GM19324 (cell line): Measurements from ENCODE around the gene ITGA3.

Experiments used
- ATAC-seq: cut with Tn5 transposase; IDR thresholded peaks from one replicate; pipeline ENCODE4 v1.9.1; 2021; ENCODE audit warnings: mild to moderate bottlenecking, moderate library complexity; ENCODE audit not compliant: unreplicated experiment, low FRiP score

ITGA3 gene

DNA sequence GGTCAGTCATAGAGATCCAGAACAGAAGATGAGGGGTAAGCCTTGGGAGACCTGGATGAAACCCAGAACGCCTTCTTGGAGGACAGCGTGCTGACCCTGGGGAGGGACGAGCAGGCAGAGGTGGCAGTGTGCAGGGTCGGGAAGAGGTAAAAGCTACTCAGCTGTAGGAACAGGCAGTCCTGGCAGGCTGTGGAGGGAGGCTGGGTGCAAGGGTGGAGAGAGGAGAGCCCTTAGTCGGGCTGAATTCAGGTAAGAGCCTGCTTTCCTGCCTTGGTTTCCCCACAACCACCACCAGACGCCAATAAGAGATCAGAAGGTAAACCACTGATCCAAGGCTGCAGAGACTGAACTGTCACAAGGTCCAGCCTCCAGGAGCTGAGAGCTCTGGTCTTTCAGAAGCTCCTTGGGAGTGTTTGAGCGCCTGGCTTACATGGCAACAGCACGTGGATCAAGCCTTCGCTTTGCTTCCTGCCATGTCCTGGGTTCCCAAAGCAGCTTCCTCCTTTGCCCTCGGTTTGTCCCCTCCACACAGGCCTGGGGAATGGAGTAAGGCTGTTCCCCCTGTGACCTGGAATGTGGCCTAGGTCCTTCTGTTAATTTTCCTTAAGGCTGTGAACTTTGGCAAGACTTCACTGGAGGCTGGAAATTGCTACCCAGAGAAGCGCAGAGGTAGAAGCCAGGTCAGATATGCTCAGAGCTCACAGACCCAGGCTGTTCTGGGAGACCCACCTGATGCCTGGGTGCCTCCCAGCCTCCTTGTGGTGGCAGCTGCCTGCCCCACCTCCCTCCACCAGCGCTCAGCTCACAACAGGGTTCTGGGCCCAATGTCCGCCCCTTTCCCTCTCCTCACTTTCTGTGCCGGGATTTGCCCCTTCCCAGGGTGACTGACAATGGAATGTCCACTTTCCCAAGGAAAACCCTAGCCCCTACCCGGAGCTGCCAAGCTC, 35.3 kb downstream of the ITGA3 start:
- no peak for ATAC-seq

DNA sequence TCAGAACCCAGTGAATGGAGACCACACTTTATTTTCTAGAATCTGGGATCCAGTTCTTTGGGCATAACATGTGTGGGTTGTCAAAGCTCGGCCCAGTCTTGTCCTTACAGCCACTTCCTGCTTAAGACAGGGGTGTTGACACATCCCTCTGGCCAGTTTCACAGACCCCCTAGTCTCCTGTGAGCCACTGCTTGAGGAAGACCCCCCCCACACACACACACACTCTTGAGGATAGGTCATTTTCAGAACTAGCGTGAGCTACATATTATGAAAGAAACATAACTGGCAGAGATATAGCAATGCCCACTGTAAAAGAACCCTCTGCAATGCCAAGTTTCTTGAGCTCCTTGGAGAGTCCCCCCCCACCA, 36.0 kb downstream of the ITGA3 start:
- no peak for ATAC-seq

DNA sequence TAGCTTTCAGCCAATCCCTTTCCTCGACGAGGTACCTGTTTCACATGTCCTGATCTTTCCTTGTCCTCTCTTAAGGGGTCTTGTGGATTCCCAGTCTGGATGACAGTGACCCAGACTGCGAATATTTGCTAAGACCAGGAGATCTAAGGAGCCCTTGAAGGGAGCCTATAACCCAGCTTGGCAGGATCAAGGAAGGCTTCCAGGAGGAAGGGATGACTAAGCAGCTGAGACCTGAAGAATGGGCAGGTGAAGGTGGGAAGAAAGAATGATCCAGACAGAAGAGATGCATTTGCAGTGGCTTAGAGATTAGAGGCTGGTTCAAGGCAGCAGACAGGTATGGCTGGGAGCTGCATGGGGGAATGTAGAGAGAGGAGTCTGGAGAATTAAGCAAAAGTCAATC, 37.3 kb downstream of the ITGA3 start:
- ATAC-seq = no peak

DNA sequence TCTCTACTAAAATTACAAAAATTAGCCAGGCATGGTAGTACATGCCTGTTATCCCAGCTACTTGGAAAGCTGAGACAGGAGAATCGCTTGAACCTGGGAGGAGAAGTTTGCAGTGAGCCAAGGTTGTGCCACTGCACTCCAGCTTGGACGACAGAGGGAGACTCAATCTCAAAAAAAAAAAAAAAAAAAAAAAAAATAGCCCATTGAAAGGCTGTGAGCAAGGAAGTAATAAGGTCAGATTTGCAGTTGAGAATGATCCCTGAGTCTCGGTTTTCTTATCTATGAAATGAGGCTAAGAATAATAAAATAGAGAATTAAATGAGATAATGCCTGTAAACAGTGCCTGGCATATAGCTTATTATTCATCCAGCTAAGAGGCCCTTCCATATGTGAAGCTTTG, 37.9 kb downstream of the ITGA3 start:
- no peak for ATAC-seq

DNA sequence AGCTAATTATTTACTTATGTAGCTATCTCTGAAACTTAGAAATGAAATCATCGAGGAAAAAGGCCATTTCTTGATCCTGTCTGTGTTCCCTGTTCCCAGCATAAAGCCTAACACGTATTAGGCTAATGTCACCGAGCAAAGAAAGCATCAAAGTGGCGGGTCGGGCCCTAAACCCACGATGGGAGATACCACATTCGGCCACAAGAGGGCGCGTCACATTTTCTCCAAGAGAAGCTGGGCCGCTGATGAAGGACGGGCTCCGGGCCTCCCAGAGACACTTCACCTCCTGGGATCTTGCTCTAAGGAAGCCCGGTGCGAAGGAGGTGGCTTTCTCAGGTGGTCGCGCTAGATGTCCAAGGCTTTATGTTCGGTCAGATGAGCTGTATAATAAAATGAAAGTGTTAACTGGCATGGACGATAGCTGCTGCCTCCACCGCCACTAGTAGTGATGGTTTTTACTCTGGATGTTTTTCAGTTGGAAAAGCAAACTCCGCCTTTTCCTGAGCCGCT, 38.4 kb downstream of the ITGA3 start:
- peak; percentile 26 for ATAC-seq

DNA sequence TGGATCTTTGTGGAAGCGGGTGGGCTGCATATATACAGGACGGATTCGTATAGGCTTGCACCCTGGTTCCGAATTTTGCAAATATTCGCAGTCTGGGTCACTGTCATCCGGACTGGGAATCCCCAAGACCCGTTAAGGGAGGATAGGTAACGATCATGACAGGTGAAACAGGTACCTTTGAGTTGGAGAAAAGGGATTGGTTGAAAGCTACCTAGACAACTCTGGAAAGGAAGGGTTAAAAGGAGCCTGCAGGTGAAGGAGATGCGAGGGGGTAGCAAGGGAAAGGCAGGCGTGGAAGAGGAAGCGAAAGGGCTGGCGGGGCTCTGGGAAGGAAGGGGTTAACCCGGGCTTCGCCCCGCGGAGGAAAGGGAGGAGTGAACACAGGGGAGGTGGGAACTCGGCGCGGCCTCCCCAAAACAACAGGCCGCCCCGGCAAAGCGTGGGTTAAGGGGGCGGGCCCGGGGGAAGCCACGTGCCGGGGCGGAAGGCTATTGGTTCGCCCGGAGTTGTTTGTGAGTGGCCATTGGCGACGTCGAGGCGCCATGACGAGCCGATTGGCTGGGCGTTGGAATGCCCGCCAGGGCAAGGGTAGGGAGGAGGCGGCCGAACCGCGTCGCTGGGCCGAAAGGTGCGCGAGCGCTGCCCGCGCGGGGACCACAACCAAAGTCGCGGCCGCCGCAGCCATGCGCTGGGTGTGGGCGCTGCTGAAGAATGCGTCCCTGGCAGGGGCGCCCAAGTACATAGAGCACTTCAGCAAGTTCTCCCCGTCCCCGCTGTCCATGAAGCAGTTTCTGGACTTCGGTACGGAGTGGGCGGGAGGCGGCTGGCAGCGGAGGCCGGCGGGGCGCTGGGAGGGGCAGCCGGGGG, 39.1 kb downstream of the ITGA3 start, which contains the start of gene PDK2:
Gene PDK2 (plus strand): TSS at position 599 of the 867 bp plus-strand sequence. CDS start 85 bp downstream, at position 684.
- ATAC-seq = peak; percentile 96

DNA sequence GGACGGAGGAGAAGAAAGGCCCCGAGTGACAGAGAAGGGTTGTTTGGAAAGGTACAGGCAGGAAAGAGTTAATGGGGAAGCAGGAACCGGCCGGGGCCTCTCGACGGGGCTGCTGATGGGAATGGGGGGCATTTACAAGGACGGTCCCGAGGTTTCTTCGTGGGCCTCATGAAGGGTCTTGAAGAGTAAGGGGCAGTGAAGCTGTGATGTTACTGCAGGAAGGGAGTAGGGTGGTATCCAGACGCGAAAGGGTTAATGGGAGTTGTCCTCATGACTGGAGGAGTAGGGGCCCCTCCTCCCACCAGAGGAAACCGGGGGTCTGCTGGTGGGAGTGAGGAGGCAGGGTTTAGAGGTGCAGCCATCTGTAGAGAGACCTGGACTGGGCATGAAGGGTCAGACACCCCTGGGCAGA, 39.7 kb downstream of the ITGA3 start:
- ATAC-seq = no peak

DNA sequence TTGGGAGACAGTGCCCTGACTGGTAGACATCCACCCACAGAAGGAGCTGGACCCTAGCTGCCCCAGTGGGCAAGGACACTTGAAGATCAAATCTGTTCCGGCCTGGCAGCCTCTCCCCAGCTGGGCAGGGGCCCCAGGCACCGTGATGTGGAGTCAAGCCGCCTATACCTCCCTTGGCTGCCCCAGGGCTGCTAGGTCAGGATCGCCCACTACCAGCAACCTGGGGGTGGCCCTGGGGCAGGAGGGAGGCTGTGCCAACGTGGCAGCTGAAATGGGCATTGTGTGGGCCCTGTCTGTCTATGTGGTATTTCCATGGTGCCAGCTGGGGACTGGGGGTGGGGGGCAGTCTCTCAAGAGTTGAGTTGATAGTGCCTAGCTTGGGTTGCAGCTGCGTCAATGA, 40.2 kb downstream of the ITGA3 start:
- ATAC-seq = no peak

DNA sequence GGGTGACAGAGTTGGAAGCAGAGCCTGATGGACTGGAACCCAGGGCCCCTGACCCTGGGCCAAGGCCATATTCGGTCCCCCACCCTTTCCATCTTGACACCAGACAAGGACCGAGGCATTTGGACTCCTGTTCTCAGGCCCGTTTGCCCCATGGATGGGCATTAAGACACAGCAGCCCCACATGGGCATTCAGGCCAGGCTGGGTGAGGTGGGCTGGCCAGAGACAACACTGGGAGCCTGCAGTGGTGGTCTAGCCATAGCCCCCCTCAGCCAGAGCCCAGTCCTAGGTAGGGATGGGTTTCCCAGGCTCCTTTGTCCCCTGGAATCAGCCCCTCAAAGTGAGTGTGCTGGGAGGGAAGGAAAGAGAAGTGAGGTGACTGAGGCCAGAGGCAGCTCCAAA, 40.8 kb downstream of the ITGA3 start:
- ATAC-seq = no peak

DNA sequence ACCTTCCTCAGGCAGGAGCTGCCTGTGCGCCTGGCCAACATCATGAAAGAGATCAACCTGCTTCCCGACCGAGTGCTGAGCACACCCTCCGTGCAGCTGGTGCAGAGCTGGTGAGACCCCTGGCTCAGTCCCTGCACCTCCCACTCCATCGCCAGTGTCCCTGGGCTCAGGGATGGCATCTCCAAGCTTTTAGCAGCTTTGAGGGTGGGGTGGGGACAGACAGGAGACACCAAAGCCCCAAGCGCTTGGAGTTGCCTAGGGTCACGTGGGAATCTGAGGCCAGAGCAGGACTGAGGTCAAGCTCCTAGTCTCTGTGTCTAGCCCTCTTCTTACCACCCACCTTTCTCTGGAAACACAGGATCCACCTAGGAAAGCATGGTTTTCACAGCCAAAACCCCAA, 41.5 kb downstream of the ITGA3 start:
- no peak for ATAC-seq

DNA sequence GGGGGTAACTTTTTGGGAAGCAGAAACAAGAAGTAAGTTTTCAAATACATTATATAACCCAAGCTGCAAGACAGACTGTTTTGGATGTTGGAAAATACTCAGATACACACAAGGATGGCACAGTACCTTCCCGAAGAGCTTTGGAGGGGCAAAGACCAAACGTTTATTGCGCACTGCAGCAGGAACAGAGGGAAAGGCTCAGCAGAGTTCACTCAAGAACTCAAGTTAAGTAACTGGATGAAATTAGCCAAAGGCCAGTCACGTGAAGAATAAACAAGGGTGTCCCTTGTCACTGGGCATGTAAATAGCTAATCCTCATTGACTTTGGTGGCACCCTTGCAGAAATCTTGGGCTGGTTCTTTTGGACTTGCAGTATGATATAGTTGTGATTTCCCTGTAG, 42.0 kb downstream of the ITGA3 start:
- no peak for ATAC-seq

DNA sequence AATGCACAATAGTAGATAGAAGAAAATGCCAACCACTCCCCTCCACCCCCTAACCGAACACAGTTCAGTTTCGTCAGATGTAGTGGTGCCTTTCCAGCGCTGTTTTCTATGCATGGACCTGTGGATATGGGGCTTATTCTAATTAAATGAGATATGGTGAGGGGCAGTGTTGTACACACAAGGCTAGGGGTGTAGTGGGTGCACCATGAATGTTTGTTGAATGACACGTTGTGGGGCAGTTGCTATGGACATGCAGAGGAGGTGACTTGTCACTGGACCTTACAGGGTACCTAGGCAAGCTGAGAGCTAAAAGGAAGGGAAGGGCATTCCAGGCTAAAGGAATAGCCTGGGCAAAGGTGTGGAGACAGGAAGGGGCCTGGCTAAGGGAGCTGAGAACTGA, 42.7 kb downstream of the ITGA3 start:
- no peak for ATAC-seq

DNA sequence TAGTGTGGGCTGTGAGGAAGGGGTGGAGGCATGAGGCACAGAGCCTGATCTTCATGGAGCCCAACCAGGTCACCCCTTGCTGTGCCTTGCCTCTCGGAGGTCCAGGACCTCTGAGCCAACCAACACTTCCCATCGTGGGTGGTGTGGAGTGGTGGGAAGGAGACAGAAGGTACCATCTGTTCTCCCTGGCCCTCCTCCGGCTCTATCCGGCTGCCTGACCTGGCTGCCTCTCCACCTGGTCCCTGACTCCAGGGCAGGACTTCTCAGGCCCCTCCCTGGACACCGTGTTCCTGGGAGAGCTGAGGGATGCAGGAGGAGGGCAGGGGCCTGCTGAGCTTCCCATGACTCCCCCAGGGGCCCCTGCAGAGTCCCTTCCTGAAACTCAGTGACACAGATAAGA, 43.1 kb downstream of the ITGA3 start:
- ATAC-seq = no peak

DNA sequence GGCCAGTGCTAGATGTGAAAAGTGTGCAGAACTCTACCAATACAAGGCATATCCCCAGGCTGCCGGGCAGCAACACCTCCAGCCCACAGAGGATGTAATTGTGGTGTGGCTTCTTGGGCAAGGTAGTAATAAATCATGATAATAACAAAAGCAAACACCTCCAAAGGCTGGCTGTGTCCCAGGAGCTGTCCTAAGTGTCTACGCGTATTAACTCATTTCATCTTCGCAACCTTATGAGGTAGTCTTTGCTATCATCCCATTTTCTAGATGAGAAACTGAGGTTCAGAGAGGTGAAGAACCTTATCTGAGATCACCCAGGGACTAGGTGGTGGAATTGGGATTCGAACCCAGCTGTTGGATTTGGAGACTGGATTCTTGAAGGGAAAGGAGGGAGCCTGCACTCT, 44.6 kb downstream of the ITGA3 start:
- no peak for ATAC-seq

DNA sequence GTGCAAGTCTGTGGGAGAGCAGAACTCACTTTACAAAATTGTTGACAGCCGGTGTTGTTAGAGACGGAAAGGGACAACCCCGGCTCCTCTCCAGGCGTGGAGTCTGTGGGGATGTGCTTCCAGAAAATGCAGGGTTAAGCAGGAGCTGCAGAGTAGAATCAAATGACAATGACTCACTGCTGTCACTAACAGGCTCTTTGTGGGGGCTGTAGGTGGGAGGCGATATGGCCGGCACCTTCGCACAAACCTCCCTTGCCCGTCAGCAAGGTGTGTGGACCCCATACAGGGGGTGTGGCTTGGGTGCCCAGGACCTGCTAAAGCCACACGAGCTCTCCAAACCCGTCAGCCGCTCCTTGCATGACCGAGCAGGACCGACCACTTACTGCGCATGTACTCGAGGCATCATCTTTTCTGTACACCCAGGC, 45.0 kb downstream of the ITGA3 start:
- ATAC-seq = no peak

DNA sequence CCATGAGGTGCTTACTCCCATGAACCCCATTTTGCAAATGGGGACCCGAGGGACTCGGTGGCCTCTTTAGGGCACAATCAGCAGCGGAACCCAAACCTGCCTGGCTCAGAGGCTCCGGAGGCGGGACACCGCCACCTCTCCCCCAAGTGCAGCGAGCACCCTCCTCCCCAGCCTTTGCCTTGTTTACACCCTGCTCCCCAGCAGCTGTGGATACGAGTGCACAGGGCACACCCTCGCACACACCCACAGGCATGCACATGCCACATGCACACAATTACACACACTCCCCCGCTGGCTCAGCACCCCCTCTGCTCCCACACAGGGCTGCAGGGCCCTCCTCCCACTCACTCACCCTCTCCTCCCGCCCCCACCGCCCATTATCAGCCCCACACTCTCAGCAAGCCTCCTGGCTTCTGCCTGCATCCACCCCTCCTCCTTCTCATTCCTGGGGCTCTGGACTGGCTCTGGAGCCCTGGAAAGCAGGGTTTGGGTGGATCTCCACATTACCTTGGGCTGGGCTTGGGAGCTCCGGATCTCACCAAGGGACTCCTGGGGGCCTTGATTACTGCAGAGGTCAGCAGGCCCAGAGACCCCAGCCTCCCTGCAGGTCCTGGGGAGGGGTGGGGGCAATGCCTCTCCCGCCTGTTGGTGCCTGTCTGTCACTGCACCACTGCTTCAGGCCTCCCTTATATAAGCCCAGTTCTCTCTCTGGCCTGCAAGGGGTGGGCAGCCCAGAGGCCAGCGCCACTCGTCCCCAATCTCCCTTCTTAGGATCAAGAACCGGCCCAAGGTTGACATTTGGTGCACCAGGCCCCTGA, 45.6 kb downstream of the ITGA3 start:
- no peak for ATAC-seq

DNA sequence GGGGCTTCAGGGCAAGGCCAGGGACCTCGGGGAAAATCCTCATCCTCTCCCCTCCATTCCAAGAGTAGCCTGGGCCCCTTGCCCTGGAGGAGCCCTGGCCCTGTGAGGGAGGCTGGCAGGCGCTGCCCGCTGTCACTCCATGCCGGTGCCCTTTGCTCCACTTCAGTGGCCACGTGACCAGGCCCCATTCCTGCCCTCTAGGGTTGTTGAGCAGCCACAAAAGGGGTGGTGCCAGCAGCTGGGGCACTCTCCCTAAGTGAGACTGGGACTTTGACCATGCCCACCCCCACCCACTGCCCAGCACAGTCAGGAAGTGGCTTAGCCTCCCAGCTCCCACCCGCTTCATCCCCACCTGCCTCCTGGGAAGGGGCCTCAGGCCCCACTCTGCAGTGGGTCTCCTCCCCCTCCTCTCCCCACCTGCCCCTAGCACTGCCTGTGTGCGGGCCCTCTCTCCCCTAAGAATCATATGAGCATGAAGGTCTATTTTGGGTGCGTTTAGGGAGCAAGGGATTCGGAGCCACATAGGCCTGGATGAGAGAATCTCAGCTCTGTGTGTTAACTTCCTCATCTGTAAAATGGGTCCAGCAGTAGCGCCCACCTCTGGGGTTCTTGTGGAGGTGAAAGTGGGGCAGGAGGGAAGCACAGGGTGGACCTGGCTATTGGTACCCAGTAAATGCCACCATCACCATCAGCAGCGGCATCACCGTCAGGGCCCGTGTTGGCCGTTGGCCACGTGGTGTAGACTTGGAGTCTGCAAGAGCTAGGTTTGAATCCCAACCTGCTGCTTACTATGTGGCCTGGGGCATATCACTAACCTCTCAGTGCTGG, 46.5 kb downstream of the ITGA3 start:
- ATAC-seq = no peak

DNA sequence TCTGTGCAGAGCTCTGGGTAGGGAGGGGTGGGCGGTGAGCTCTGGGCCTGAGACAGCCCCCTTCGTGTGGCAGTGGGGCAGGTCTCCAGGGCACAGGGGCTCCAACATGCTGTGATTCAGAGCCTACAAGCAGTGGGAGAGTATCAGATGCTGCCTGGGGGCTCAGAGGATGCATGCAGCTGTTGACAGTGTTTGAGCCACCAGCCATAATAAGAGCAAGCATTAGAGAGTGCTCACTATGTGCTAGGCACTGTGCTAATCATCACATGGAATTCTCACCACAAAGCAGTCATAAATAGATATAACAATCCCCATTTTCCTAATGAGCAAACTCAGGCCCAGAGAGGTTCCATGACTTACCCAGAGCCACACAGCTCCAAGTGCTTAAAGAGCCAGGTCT, 47.3 kb downstream of the ITGA3 start:
- no peak for ATAC-seq

DNA sequence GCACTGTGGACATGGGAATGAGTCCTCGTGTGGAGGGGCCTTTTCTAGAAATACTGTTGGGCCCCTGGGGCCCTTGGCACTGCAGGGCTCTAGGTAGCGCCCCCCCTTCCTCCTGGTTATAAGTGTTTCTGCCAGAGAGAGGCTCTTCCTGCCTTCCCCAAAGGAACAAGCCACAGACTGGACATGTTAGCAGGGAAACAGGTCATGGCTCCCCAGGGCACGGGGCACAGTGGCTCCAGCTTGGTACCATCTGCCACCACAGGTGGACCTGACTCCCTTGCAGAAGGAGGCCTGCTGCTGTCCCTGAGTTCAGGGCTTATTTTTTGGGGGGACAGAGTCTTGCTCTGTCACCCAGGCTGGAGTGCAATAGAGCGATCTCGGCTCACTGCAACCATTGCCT, 48.0 kb downstream of the ITGA3 start:
- no peak for ATAC-seq

DNA sequence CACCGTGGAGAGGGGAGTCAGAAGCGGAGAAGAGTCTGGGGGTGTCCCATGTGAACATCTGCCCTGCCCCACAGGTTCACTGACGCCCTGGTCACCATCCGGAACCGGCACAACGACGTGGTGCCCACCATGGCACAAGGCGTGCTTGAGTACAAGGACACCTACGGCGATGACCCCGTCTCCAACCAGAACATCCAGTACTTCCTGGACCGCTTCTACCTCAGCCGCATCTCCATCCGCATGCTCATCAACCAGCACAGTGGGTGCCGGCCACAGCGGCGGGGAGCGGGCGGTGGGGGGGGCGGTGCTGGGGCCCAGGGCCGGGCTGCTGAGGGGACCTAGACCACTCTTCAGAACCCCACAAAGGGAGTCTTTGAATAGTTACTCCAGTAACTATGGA, 49.9 kb downstream of the ITGA3 start:
- ATAC-seq = no peak
